ENCODE measurements around the gene UBE2N. TPM values are rescaled to one million over a fixed set of nuclear protein-coding genes. Genes with fewer than 3 reads are reported as not detected.

Gene UBE2N
- total RNA-seq, 1 experiment from 2014 or later, result 74.4 TPM

GRCh38 chr12:93360688-93361087, 81.1 kb downstream of the UBE2N start:
- no peak for DNase-seq (ENCODE audit: low read depth)

- DNase-seq (ENCODE audit: low read depth), result no peak
Observed at GRCh38 chr12:93358821-93359220, 82.9 kb downstream of the UBE2N start.

GRCh38 chr12:93358058-93358457, 83.7 kb downstream of the UBE2N start:
- no peak for DNase-seq (ENCODE audit: low read depth)

- DNase-seq (ENCODE audit: low read depth), result no peak
Observed at GRCh38 chr12:93356214-93356613, 85.5 kb downstream of the UBE2N start.

Other genes starting within 250 kb of the UBE2N start
- 35.2 and 38.3 TPM in 2 replicates for gene NUDT4, start 64.0 kb downstream of the UBE2N start, total RNA-seq (2014; rRNA removed)
- 89.0 and 107 TPM in 2 replicates for gene MRPL42, start 25.6 kb upstream of the UBE2N start, total RNA-seq (2014; rRNA removed)
- 3.9 and 4.5 TPM in 2 replicates for gene SOCS2, start 130.7 kb upstream of the UBE2N start, total RNA-seq (2014; rRNA removed)
- gene CRADD, start 235.4 kb upstream of the UBE2N start, total RNA-seq (2014; rRNA removed), result 12.6 and 16.9 TPM in 2 replicates

Data from LHCN-M2 (cell line).